ENCODE results near the gene CLIP1. TPM values are rescaled to one million over a fixed set of nuclear protein-coding genes. Genes with fewer than 3 reads are reported as not detected.

Gene CLIP1
- total RNA-seq, 4 donors from 2014 or later = 55.7 to 167 (median 86.0) TPM

GRCh38 chr12:122460641-122461040 lies 38.2 kb upstream of the CLIP1 start:
- H3K27ac ChIP-seq = no peak overlapping the region
- no peaks in the 10 kb centered on the region for H3K36me3 ChIP-seq
- H3K4me1 ChIP-seq = no peaks in the 10 kb centered on the region
- DNase-seq = no peak
- H3K4me3 ChIP-seq = no peak overlapping the region
- no peaks in the 10 kb centered on the region for H3K9me3 ChIP-seq
- TF ChIP-seq CTCF (IDR thresholded peaks at IDR 0.05) (no peak), POLR2A (IDR thresholded peaks at IDR 0.05) (no peak)
- H3K27me3 ChIP-seq = no peaks in the 10 kb centered on the region

- Histone ChIP-seq H3K27ac (no peak overlapping the region), H3K27me3 (no peaks in the 10 kb centered on the region), H3K9me3 (no peaks in the 10 kb centered on the region), H3K4me1 (no peaks in the 10 kb centered on the region), H3K36me3 (no peaks in the 10 kb centered on the region), H3K4me3 (no peak overlapping the region)
- DNase-seq = no peak
- TF ChIP-seq CTCF (IDR thresholded peaks at IDR 0.05) (no peak), POLR2A (IDR thresholded peaks at IDR 0.05) (no peak)
These were observed 37.6 kb upstream of the CLIP1 start for GRCh38 chr12:122460061-122460460.

- DNase-seq = peak in 1 of 3 donors; percentile 30
- no peaks in the 10 kb centered on the region for H3K27me3 ChIP-seq
- no peaks in the 10 kb centered on the region for H3K9me3 ChIP-seq
- TF ChIP-seq POLR2A (IDR thresholded peaks at IDR 0.05) (no peak), CTCF (IDR thresholded peaks at IDR 0.05) (no peak)
- H3K4me1 ChIP-seq = no peaks in the 10 kb centered on the region
- no peaks in the 10 kb centered on the region for H3K36me3 ChIP-seq
- H3K4me3 ChIP-seq = no peak overlapping the region
- H3K27ac ChIP-seq = no peak overlapping the region
These were observed 36.7 kb upstream of the CLIP1 start for GRCh38 chr12:122459211-122459610.

- peak in 1 of 3 donors; percentile 37 for DNase-seq
- Histone ChIP-seq H3K27ac (no peak overlapping the region), H3K36me3 (no peaks in the 10 kb centered on the region), H3K27me3 (no peaks in the 10 kb centered on the region), H3K4me3 (no peak overlapping the region), H3K4me1 (peaks cover 0 to 6% (median 4%) of the 10 kb centered on the region in 4 donors), H3K9me3 (no peaks in the 10 kb centered on the region)
- TF ChIP-seq CTCF (IDR thresholded peaks at IDR 0.05) = no peak
- TF ChIP-seq POLR2A (IDR thresholded peaks at IDR 0.05) = no peak
These were observed 35.9 kb upstream of the CLIP1 start for GRCh38 chr12:122458105-122459035.

GRCh38 chr12:122457627-122458026 lies 35.2 kb upstream of the CLIP1 start:
- peak in 1 of 3 donors; percentile 27 for DNase-seq
- Histone ChIP-seq H3K4me1 (peaks cover 0 to 6% (median 4%) of the 10 kb centered on the region in 4 donors), H3K27ac (no peak overlapping the region), H3K9me3 (no peaks in the 10 kb centered on the region), H3K4me3 (no peak overlapping the region), H3K36me3 (no peaks in the 10 kb centered on the region), H3K27me3 (no peaks in the 10 kb centered on the region)
- TF ChIP-seq CTCF (IDR thresholded peaks at IDR 0.05) (no peak), POLR2A (IDR thresholded peaks at IDR 0.05) (no peak)

Measured in Peyer's patch (tissue), 4 donors.